Pancreas (tissue), 10 donors: ENCODE measurements around the gene PCDHB1. TPM values are rescaled to one million over a fixed set of nuclear protein-coding genes. Genes with fewer than 3 reads are reported as not detected.

Experiments used
- ATAC-seq, 4 donors: fragments of 200-7000 bp; cut with Tn5 transposase; one replicate each; pipeline versions ENCODE4 v1.8.0 to v1.9.1; 2020; ENCODE audit warnings: mild to moderate bottlenecking in 4 of 4, moderate library complexity in 4 of 4
- DNase-seq, 6 donors: peaks; one replicate each; pipeline ENCODE4 v3.0.0-alpha.2; 2020
- FAIRE-seq: peaks from 2 replicates; lab custom pipeline; 2012; peaks lifted over from hg19 to GRCh38; lab: Jason Lieb, UNC
- H3K27ac ChIP-seq, 4 donors: fragments of 200-600 bp; sonication (generic); 1 replicate in 3 of 4; 2 replicates in 1 of 4; pipeline versions ENCODE4 v1.5.0 to v1.8.0; 2020
- H3K27me3 ChIP-seq, 4 donors: fragments of 200-600 bp; one replicate each; pipeline ENCODE4 v1.8.0; 2021
- H3K36me3 ChIP-seq, 3 donors: fragments of 200-600 bp; sonication (generic) in 1 of 3; one replicate each; pipeline versions ENCODE4 v1.5.0 to v1.8.0; 2020 to 2021
- H3K4me1 ChIP-seq, 3 donors: fragments of 200-600 bp; one replicate each; pipeline ENCODE4 v1.8.0; 2021
- H3K4me3 ChIP-seq, 4 donors: fragments of 200-600 bp; sonication (generic) in 2 of 4; one replicate each; pipeline versions ENCODE4 v1.5.0 to v1.8.0; 2020 to 2021
- H3K9me3 ChIP-seq, 4 donors: fragments of 200-600 bp; one replicate each; pipeline ENCODE4 v1.8.0; 2021
- CTCF ChIP-seq, 4 donors: fragments of 200-600 bp; sonication (generic) in 3 of 4; IDR thresholded peaks; one replicate each; pipeline versions ENCODE4 v1.5.0 to v1.8.0; 2021; ENCODE audit warnings: antibody characterized with exemption in 4 of 4
- WGBS, 2 donors: extraction: QIAGEN DNeasy Blood & Tissue Kit; methylation state at CpG; one replicate each; pipeline ENCODE4 v1.1.7; 2013; 5-methylcytosine and 5-hydroxymethylcytosine counted together
- intact Hi-C, 3 donors: fragments of 100-400 bp; cut with DNase I; formaldehyde crosslinking; loops; one replicate each; pipeline versions ENCODE4 v1.11.1 to v1.14.2; 2022
- polyA plus RNA-seq, 2 donors: library from polyadenylated mRNA; stranded (reverse); fragments of 200-250 nt; gene quantifications; one replicate each; pipeline ENCODE4 v1.2.3, GENCODE V29; 2013
- total RNA-seq, 6 donors: library from RNA; stranded (reverse); fragmentation: NEBNext Ultra II Directional in 4 of 6; extraction: Animal tissue kit (Norgen Biotek cat#: 25700) in 4 of 6; gene quantifications; one replicate each; pipeline versions ENCODE4 v1.2.1 to v1.2.4, GENCODE V29; 2021 to 2023
- donor health status: healthy with polysubstance abuse.
- donor health status: DM: no; HTN: no; CAD: no; lungs with moderate emphysema.
- donor health status: DM: no; HTN: no; CAD: no.
- donor health status: control.
- donor health status: control.
- donor health status: Bipolar disorder and iron deficiency.
- donor health status: DM: yes; HTN: yes; CAD: no.
- donor health status: DM: no; HTN: no; CAD: no.
- donor health status: DM: no; HTN: no; CAD: no.
- donor health status: DM: yes; HTN: yes; CAD: no.

Gene PCDHB1
- total and polyA plus RNA-seq, 8 donors, result 0.02 to 0.35 (median 0.11) TPM

- no peak for TF ChIP-seq CTCF (IDR thresholded peaks at IDR 0.05)
- no peak for FAIRE-seq
- intact Hi-C loops, result no loop called here
- Histone ChIP-seq H3K27ac (no peak overlapping the region), H3K9me3 (no peaks in the 10 kb centered on the region), H3K27me3 (no peaks in the 10 kb centered on the region), H3K36me3 (no peaks in the 10 kb centered on the region), H3K4me3 (no peak overlapping the region), H3K4me1 (no peaks in the 10 kb centered on the region)
- WGBS, 2 donors, result 91 to 98% methylated on average over 1 of the region's 1 CpG
- DNase-seq, result no peak
- ATAC-seq, result no peak
Observed at GRCh38 chr5:141022384-141022783, 28.8 kb upstream of the PCDHB1 start.

DNA sequence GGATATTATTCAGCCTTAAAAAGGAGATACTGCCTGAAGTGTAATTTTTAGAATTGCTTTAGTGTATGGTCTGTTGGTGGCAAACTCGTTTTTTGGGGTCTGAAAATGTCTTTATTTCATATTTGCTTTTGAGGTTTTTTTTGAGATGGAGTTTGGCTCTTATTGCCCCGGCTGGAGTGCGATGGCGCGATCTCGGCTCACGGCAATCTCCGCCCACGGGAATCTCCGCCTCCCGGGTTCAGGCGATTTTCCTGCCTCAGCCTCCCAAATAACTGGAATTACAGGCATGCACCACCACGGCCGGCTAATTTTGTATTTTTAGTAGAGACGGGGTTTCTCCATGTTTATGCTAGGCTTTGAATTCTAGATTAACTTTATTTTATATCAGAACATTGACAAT is 20.2 kb upstream of the PCDHB1 start:
- no peaks in the 10 kb centered on the region for H3K27me3 ChIP-seq
- intact Hi-C loops, result no loop called here
- TF ChIP-seq CTCF (IDR thresholded peaks at IDR 0.05), result no peak
- no peaks in the 10 kb centered on the region for H3K4me1 ChIP-seq
- no peak overlapping the region for H3K4me3 ChIP-seq
- H3K27ac ChIP-seq, result no peak overlapping the region
- WGBS, 2 donors, result 76 to 84% methylated on average over 15 of the region's 15 CpGs
- H3K9me3 ChIP-seq, result no peaks in the 10 kb centered on the region
- H3K36me3 ChIP-seq, result no peaks in the 10 kb centered on the region
- DNase-seq (no peak), ATAC-seq (no peak), FAIRE-seq (no peak)

GRCh38 chr5:141032626-141033025 is 18.5 kb upstream of the PCDHB1 start:
- 47 to 74% methylated on average over 1 of the region's 1 CpG for WGBS, 2 donors
- H3K4me1 ChIP-seq, result no peaks in the 10 kb centered on the region
- TF ChIP-seq CTCF (IDR thresholded peaks at IDR 0.05), result no peak
- intact Hi-C loops, result no loop called here
- H3K27ac ChIP-seq, result no peak overlapping the region
- H3K4me3 ChIP-seq, result no peak overlapping the region
- no peaks in the 10 kb centered on the region for H3K9me3 ChIP-seq
- H3K36me3 ChIP-seq, result no peaks in the 10 kb centered on the region
- FAIRE-seq (no peak), DNase-seq (no peak), ATAC-seq (no peak)
- no peaks in the 10 kb centered on the region for H3K27me3 ChIP-seq

GRCh38 chr5:141039061-141039460 is 12.1 kb upstream of the PCDHB1 start:
- ATAC-seq (no peak), FAIRE-seq (no peak), DNase-seq (no peak)
- no peak for TF ChIP-seq CTCF (IDR thresholded peaks at IDR 0.05)
- intact Hi-C loops, result no loop called here
- Histone ChIP-seq H3K9me3 (no peaks in the 10 kb centered on the region), H3K4me1 (no peaks in the 10 kb centered on the region), H3K27ac (no peak overlapping the region), H3K4me3 (no peak overlapping the region), H3K36me3 (no peaks in the 10 kb centered on the region), H3K27me3 (peaks cover 0 to 14% (median 2%) of the 10 kb centered on the region in 4 donors)

DNA sequence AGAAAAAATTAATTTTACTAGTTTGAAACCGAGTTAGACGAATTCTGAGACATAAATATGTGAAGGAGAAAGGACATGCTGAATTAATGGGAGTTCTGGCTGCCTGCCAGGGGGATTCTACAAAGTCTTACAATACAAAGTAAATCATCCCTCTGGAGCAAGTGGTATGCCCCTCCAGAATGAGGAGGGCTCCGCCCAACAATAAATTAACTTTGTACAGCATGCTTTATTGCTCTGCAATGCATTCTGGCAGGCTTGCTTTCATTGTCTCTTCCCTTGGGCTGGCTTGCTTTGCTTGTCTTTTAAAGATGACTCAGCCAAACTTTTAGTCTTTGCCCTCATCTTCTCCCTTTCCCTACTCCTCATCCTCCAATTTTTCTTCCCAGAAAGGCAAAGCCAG is 11.7 kb upstream of the PCDHB1 start:
- ATAC-seq (no peak), DNase-seq (peak in 1 of 6 donors; percentile 12), FAIRE-seq (no peak)
- Histone ChIP-seq H3K9me3 (no peaks in the 10 kb centered on the region), H3K36me3 (no peaks in the 10 kb centered on the region), H3K4me3 (peak overlapping the region in 2 of 4 donors; percentile 41 to 47), H3K27me3 (peaks cover 0 to 14% (median 2%) of the 10 kb centered on the region in 4 donors), H3K27ac (peak overlapping the region in 1 of 4 donors; percentile 91), H3K4me1 (no peaks in the 10 kb centered on the region)
- WGBS, 2 donors, result 29 to 43% methylated on average over 3 of the region's 3 CpGs
- no peak for TF ChIP-seq CTCF (IDR thresholded peaks at IDR 0.05)
- intact Hi-C loops, result no loop called here
